Caki2 (cell line): Measurements from ENCODE around the gene RDH13. TPM values are rescaled to one million over a fixed set of nuclear protein-coding genes. Genes with fewer than 3 reads are reported as not detected.
"Not testable (repeated sequence)": the region's sequence is repeated elsewhere in the genome, so short reads cannot be mapped to it uniquely, and the experiment has no call there.

ENCODE experiments used
- DNase-seq: peaks from one replicate; pipeline ENCODE4 v3.0.0-alpha.2; 2015; ENCODE audit warnings: low read depth
- in situ Hi-C: cut with HindIII; loops from 2 replicates; pipeline ENCODE4 v1.10.0; 2016; ENCODE audit warnings: low sequenced_read_pairs, low pct_unique_long_range_greater_than_20kb, mixed read lengths
- total RNA-seq: library from RNA; depleted of rRNA; stranded (reverse); fragments of >200 nt; shearing (Covaris generic); gene quantifications from 2 replicates; pipeline ENCODE4 v1.2.3, GENCODE V29; 2014; ENCODE audit warnings: low replicate concordance

Gene RDH13
- total RNA-seq, 1 experiment from 2014 or later: 62.1 TPM

DNA sequence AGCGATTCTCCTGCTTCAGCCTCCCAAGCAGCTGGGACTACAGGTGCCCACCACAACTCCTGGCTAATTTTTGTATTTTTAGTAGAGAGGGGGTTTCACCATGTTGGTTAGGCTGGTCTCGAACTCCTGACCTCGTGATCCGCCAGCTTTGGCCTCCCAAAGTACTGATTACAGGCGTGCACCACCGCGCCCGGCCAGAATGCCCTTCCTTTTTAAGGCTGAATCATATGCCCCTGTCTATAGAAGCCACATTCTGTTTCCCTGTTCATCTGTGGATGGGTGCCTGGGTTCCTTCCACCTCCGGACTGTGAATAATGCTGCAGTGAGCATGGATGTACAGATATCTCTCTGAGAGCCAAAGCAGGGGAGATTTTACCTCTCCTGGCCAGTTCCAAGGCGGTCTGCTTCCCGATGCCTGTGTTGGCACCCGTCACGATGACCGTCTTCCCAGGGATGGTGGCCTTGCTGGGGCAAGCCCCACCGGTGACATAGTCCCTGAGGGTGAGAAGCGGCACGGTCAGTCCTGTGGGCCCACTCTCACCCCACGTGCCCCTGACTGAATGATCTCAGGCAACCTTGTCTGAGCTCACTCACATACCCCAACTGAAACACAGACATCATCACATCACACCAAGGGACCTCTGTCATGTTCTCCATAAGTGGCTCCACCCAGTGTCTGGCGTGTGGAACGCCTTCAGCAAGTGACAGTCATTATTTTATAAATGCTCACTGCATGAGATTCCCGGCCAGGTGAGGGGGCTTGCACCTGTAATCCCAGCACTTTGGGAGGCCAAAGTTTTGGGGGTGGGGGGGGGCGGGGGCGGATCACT lies 4.0 kb downstream of the RDH13 start:
- no peak for DNase-seq
- in situ Hi-C loops: no loop called here

DNA sequence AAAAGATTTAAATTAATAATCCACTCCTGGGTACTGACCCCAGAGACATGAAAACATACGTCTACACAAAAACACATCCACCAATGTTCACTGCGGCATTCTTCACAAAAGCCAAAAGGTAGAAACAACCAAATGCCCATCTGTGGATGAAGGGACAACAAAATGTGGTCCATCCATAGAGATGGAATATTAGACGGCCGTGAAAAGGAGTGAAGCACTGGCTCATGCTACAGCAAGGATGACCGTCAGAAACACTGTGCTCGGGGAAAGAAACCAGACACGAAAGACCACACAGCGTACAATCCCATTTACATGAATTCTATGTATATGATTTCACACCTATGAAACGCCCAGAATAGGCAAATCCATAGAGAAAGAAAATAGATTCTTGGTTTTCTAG lies 6.1 kb downstream of the RDH13 start:
- in situ Hi-C loops: no loop called here
- no peak for DNase-seq

DNA sequence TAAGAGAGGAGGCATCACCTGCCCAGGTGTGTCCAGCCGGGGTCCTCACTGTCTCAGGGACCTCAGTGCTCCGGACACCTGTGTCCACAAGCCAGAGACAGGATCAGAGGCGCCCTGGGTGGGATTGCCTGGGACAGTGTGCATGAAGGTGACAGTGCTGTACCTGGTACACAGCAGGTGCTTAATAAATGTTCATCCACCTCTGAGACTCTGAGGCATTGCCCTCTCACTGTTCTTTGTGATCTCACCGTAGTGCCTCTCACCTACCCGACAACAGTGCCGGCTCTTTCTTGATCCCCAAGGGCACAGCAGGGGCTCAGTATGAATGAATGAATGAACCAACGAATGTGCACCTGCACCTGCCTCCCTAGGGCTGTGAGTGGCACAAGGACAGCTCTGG lies 9.2 kb downstream of the RDH13 start:
- in situ Hi-C loops: no loop called here
- no peak for DNase-seq

DNA sequence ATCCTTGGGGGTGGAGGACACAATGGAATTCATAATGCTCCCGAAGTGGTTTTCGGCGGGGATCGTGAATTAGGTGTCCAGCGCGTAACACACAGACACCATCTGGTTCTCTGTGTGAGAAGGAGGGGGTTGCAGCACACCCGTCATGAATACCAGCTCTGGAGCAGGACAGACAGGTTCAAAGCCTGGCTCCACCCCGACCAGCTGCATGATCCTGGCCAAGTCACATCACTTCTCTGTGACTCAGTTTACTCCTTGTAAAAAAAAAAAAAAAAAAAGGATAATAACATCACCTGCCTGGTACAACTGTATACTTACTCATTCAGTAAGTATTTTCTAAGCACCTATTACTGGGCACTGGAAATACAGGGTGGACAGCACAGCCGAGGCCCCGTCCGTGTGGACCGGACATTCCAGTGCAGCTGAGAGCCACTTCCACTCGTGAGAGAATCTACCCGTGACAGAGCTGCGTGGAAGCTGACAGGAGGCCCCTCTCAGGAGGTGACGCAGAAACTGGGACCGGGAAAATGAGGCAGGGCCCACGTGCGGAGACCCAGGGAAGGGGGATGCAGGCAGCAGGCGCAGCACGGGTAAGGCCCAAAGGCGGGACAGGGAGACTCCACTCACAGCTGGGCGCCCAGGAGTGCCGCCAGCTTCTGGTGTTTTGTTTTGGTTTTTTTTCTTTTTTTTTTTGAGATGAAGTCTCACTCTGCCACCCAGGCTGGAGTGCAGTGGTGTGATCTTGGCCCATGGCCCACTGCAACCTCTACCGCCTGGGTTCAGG lies 12.0 kb downstream of the RDH13 start:
- in situ Hi-C loops: no loop called here
- DNase-seq: no peak

DNA sequence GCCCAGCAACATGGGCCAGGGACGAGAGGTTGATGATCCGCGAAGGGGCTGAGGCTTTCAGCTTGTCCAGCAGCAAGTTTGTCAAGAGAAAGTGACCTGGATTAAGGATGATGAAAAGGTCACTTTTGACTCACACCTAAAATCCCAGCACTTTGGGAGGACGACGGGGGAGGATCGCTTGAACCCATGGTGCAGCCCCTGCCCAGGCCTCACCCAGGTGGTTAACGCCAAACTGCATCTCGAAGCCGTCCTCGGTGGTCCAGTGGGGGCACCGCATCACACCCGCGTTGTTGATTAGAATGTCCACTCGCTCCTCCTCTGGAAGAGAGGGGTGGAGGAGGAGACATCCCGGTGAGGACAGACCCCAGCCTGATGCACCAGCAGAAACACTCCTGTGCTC lies 14.5 kb downstream of the RDH13 start:
- in situ Hi-C loops: no loop called here

DNA sequence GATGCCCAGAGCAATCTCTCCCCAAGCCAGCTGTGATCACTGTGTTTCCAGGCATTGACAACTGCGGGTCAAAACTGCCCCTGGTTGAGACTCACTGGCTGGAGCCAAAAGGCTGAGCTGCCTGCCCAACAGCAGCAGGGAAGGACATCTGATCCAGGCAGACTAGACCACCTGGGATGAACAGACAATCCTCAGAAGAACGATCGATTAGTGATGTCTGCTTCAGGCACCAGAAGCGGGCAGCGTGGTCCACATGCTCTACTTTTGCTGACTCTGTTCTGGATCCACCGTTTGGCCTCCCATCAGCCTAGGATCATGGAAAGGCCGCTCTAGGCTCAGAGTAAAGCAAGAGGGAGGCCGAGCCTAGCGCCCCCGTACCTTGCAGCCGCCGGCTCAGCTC lies 15.0 kb downstream of the RDH13 start:
- DNase-seq: no peak
- in situ Hi-C loops: no loop called here

More for the DNA sequence above, 14.5 kb downstream of the RDH13 start:
- DNase-seq: no peak

DNA sequence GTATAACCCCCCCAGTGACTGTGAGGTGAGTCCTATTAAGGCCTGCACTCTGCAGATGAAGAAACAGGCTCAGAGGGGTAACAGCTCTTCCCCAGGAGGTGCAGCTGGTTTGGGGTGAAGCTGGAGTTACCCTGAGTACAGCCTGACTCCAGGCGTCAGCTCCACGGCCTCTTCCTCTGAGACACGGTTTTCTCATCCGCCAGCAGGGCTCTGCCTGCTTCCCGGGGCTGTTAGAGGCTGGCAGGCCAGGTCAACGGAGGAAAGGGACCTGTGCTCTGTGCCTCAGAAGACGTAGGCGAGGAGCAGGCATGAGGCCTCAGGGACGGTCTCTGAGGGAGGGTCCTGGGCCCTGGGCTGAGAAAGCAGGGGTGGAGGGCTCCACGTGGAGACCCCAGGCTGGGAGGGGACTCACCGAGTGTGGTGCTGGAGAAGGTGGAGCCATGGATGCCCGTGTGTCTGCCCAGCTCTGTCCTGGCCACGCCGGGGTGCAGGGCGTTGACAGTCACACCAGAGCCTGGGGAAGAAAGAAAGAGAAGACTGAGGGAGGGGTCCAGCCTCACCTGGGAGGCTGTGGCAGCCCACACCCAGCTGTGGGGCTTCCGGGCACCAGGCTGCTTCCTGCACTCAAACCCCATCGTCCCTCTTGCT lies 15.8 kb downstream of the RDH13 start:
- in situ Hi-C loops: no loop called here
- DNase-seq: no peak

DNA sequence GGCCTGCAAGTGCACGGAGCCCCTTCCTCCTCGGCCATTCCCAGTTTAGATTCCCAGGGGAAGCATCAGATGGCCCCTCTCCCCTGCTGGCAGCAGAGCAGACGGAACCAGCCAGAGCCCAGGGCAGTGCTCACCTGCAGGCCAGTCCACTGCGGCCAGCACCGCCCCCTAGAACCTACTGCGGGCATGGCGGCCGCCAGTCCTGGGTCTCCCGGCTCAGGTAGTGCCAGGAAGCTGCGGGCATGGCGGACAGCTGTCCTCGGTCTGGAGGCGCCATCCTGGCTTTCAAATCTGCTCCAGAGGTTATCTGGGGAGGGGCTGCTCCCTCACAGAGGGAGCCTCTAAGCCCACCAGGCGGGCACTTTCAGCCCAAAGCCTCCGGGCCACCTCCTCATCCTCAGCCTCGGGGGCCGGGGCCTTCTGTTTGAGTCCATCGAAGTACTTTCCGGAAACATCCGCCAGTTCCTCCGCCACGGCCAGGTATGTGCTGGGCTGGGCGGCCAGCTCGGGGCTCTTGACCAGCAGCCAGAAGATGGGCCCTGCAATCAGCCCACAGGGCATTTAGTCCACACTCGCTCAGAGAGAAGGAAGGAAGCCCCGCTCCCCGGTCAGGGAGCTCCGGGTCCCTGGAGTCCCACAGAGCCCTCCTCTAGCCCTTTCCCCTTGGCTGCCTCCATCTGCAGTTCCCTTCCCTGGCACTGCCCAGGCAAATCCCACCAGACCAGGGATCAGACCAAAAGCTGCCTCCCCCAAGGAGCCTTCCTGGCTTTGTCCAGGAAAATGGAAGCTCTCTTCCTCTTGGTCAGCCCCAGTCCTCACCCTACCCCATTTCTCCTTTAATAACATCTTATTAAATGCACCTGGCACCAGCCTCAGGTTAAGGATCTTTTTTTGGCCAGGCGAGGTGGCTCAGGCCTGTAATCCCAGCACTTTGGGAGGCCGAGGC lies 17.9 kb downstream of the RDH13 start:
- in situ Hi-C loops: no loop called here

DNA sequence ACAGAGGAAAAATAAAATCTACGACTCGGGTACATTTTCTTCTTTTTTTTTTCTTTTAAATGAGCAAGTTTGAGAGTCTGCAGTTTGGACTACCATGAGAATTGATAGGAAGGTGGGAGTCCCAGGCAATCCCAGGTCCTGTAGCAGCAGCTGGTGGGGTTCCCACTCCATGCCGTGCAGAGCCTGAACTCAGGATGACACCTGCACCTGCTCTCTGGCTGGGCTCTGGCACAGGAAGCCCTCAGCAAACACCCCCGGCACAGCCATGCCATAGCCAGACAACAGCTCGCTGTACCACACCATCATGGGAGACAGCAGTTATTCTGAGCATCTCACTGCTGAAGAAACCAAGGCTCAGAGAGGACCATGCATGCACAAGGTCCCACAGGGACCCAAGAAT lies 18.7 kb downstream of the RDH13 start:
- in situ Hi-C loops: no loop called here
- DNase-seq: no peak

More for the DNA sequence above, 17.9 kb downstream of the RDH13 start:
- DNase-seq: no peak

DNA sequence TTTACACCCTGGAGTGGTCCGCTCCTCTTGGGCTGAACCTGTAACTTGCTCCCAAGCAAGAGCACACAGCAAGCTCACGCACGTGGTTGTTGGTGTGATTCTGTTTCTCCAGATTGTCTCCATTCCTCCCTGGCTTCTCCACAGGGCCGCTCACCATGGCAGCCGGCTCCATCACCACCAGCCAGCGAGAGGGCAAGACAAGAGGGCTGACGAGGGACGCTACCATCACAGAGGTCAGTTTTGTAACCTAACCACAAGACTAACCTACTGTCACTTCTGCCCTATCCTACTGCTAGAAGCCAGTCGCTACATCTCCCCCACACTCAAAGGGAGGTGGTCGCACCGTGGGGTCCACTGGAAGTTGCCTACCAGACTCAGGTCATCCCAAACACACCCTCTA lies 20.3 kb downstream of the RDH13 start:
- in situ Hi-C loops: no loop called here
- no peak for DNase-seq

DNA sequence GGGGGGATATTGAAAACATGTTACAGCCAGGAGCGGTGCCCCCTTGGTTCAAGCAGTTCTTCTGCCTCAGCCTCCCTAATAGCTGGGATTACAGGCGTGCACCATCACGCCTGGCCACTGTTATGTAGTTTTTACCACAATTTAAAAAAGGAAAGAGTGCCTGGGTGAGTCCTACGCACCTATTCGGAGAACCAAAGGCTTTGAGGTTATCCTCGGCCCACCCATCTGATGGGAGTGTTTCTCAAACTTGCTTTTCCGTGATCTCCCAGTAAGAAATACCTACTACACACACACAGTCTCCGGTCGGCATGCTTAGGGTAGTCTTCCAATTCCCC lies 20.6 kb downstream of the RDH13 start:
- DNase-seq: no peak
- in situ Hi-C loops: no loop called here

DNA sequence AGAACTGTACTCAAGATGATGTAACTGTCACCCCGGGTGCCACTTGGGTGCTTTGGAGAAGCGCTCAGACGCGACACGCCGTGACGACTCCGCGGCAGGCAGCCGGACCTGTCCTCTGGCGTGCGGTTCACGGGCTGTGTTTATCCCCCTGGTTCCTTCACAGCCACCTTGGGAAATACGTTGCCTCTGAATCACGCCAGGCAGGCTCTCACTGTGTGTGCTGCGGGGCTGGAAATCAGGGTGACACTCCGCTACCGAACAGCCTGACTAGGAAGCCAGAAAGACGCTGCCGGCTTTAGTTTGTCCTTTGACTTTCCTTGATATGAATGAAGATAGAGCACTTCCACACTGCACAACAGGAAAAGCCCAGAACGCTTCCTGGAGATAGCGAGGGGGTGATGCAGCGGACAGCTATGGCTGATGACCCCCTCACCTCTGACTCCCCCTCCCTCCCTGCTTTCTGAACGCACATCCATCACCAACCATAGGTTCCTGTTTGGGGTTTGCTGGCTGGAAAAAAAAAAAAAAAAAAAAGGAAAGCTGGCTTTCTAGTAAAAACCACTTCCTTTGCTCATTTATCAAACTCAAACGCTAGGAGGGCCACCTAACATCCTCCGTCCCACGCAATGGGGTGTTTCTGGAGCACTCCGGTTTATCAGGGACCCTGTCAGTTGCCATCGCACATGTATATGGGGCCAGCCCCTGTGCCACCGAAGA lies 21.2 kb downstream of the RDH13 start:
- in situ Hi-C loops: no loop called here
- no peak for DNase-seq

DNA sequence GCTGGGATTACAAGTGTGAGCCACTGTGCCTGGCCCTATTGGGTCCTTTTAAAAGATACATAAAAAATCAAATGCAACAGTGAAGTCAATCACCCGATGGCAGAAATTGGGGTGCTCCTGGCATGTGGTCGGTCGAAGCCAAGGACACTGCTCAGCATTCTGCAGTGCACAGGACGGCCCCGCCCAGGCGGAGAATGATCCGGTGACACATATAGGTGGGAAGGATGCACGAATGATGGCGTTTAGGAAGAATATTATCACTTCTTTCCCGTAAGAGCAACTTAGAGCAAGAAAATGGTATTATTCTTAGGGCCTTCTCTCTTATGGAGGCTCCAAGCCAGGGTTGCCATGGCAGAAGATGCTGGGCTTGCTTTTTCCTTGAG lies 21.7 kb downstream of the RDH13 start:
- in situ Hi-C loops: no loop called here
- DNase-seq: no peak

DNA sequence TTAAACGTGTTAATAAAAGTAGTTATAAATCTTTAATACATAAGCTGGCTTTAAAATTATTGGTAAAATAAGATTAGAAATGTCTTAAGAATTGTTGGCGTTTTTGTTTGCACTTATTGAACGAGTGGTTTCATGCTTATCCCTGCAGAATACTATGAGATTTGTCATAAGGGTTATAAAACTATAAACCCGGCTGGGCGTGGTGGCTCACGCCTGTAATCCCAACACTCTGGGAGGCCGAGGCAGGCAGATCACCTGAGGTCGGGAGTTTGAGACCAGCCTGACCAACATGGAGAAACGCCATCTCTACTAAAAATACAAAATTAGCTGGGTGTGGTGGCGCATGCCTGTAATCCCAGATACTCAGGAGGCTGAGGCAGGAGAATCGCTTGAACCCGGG lies 22.3 kb downstream of the RDH13 start:
- in situ Hi-C loops, DNase-seq: not testable (repeated sequence)

DNA sequence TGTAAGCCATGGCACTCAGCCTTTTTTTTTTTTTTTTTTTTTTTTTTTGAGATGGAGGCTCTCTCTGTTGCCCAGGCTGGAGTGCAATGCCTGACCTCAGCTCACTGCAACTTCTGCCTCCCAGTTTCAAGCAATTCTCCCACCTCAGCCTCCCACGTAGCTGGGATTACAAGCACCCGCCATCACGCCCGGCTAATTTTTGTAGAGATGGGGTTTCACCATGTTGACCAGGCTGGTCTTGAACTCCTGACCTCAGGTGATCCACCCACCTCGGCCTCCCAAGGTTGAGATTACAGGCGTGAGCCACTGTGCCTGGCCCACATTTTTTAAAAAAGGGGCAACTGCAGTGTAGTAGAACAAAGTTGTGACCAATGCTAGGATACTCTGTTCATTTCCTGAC lies 25.3 kb downstream of the RDH13 start:
- DNase-seq, in situ Hi-C loops: not testable (repeated sequence)

DNA sequence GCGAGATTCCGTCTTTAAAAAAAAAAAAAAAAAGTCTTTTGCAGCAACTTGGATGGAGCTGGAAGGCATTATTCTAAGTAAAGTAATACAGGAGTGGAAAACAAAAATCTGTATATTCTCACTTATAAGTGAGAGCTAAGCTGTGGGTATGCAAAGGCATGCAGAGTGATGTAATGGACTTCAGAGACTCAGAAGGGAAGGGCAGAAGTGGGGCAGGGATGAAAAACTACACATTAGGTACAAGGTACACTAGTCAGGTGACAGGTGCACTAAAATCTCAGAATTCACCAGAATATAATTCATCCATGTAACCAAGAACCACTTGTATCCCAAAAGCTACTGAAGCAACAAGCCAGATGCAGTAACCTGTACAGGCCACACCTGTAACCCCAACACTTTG lies 26.9 kb downstream of the RDH13 start:
- in situ Hi-C loops: no loop called here
- DNase-seq: no peak

DNA sequence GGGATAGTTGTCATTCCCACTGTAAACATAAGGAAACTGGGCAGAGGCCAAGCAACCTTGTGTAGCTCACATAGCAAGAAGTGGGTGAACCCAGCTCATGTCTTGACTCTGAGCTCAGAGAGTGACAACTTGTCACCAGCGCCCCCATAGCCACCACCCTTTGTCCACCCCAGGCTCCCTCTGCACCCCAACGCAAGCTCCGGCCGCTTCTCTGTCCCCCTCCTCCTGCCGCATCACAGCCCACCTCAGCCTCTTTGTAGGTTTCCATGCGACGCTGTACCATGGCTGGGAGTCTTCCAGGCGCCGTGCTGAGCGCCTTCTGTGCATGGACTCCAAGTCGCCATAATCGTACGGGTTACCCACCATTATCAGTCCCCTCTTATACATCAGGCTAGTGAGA lies 28.2 kb downstream of the RDH13 start:
- in situ Hi-C loops: no loop called here
- no peak for DNase-seq
